IPS DF 4.7 (cell line): ENCODE results near the gene PCBP1.
"Not testable (repeated sequence)": the region's sequence is repeated elsewhere in the genome, so short reads cannot be mapped to it uniquely, and the experiment has no call there.

ENCODE experiments used
- DNase-seq: peaks from one replicate; pipeline ENCODE4 v3.0.0-alpha.2; 2013; ENCODE audit warnings: low spot score; ENCODE audit errors: extremely low read depth

PCBP1 gene

DNA sequence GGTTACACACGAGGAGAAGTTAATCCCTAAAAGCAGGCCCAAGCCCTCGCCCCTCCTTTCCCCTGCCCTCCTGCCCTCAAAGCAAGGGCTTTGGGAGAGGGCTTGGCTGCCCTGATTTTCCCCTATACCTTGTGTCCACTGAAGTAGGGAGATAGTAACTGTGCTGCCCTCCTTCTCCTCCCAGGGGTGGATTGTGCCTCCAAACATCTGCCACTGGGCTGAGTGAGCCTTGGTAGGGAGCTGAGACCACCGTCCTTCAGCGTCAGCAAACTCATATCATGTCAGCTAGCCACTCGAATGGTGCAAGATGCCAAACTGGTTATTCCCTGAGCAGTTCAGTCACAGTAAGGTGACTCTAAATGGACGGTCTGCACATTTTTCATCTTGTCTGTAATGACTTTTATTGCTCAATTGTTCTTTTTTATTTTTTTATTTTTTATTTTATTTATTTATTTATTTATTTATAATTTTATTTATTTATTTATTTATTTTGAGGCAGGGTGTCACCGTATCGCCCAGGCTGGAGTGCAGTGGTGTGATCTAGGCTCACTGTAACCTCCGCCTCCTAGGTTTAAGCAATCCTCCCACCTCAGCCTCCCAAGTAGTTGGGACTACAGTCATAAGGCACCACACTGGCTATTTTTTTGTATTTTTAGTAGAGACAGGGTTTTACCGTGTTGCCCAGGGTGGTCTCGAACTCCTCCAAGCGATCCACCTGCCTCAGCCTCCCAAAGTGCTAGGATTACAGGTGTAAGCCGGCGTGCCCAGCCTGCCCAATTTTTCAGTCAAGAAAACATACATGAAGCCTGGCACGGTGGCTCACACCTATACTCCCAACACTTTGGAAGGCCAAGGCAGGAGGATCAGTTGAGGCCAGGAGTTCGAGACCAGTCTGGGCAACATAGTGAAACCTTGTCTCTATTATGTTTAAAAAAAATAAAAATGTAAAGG is 8.7 kb downstream of the PCBP1 start:
- DNase-seq = no peak

DNA sequence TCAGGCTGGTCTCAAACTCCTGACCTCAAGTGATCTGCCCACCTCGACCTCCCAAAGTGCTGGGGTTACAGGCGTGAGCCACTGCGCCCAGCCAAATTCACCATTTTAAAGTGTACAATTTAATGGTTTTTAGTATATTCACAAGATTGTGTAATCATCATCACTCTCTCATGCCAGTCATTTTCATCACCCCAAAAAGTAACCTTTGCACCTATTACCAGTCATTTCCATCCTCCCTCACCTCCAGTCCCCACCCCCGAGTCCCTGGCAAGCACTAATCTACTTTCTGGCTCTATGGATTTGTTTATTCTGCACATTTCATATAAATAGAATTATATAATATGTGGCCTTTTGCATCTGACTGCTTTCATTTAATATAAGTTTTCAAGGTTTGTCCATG is 10.8 kb downstream of the PCBP1 start:
- DNase-seq = no peak

- no peak for DNase-seq
Observed at GRCh38 chr2:70099270-70099669, 12.0 kb downstream of the PCBP1 start.

- no peak for DNase-seq
Observed at GRCh38 chr2:70101174-70101573, 13.9 kb downstream of the PCBP1 start.

DNA sequence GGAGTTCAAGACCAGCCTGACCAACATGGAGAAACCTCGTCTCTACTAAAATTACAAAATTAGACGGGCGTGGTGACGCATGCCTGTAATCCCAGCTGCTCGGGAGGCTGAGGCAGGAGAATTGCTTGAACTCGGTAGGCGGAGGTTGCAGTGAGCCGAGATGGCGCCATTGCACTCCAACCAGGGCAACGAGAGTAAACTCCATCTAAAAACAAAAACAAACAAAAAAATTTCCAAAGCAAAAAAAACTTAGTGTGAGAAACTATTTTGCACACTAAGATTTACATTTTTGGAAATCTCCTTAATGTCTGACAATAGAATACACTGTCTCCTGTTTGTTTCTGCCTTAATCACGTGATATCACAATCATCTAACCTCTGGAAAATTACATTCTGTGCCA is 14.4 kb downstream of the PCBP1 start:
- not testable (repeated sequence) for DNase-seq

DNA sequence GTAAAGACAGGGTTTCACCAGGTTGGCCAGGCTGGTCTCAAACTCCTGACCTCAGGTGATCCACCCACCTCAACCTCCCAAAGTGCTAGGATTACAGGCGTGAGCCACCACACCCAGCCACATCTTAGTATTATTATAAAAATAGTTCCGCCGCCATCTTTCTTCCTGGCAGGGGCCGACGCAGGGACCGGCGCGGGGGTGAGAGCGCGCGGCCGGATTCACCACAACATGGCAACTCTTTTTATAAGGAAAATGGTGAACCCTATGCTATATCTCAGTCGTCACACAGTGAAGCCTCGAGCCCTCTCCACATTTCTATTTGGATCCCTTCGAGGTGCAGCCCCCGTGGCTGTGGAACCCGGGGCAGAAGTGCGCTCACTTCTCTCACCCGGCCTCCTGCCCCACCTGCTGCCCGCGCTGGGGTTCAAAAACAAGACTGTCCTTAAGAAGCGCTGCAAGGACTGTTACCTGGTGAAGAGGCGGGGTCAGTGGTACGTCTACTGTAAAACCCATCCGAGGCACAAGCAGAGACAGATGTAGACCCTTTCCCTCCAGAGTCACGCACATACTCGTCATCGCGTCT is 15.1 kb downstream of the PCBP1 start:
- not testable (repeated sequence) for DNase-seq

DNA sequence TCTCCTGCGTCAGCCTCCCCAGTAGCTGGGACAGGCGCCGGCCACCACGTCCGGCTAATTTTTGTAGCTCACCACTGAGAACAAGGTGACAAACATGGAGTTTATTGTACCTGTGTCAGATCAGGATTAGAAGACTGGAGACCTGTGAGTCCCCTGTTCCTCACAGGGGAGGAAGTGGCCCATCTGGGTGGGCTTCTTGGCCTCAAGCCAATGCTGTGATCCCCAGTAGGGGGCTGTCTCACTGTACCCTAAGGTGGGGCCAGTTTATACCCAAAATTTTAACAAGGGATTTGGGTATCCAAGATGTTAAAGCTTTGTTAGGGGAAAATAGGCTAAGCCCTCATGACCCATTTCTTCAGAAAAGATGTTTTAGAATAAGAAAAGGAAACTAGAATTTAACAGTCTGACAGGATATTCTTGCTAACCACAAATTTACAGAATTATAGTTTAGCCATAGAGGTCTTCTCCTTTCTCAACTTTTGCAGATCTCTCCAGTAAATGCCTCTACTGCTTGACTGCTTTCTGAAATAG is 16.3 kb downstream of the PCBP1 start:
- DNase-seq = no peak

DNA sequence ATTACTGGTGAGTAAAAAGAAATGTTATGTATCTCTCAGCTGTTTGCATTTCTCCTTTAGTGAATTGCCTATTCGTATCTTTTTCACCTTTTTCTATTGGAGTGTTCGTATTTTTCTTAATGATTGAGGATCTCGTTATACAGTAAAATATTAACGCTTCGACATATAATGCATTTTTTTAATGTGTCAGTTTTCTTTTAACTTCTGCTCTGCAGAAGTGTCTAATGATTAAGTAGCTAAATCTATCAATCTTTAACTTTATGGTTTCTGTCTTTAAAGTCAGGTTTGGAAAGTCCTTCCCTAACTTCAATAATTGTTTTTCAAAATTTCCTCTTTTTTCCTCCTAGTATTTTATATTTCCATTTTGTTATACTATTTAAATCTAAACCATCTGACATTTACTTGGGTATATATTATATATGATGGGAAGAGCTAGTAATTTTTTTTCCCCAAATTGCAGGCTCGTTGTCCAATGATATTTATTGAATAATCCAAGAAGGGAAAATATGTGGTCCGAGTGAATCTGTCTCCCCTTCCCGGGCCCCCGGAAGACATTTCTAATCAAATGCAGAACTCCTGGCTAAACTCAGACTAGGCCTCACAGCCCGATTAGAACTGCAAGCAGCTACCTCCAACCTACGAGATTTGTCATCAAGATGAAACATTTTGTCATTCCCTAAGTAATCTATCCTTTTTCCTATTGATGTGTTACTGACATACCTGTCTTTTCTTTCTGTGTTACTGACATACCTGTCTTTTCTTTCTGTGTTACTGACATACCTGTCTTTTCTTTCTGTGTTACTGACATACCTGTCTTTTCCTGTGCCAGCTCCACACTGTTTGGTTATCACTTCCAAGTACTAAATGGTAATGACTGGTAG is 17.2 kb downstream of the PCBP1 start:
- DNase-seq = no peak

DNA sequence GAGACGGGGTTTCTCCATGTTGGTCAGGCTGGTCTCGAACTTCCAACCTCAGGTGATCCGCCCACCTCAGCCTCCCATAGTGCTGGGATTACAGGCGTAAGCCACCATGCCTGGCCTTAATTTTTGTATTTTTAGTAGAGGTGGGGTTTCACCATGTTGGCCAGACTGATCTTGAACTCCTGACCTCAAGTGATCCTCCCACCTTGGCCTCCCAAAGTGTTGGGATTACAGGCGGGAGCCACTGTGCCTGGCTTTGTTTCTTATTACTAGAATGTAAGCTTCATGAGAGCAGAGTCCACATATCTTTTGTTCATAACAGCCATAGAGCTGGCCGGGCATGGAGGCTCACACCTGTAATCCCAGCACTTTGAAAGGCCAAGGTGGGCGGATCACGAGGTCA is 18.9 kb downstream of the PCBP1 start:
- DNase-seq = not testable (repeated sequence)

DNA sequence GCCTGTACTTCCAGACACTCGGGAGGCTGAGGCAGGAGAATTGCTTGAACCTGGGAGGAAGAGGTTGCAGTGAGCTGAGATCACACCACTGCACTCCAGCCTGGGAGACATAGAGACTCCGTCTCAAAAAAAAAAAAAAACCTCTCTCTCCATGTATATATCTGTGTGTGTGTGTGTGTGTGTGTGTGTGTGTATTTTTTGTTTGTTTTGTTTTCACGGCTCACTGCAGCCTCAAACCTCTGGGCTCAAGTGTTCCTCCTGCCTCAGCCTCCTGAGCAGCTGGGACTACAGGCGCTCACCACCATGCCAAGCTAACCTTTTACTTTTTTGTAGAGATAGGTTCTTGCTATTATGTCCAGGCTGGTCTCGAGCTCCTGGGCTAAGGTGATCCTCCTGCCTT is 23.1 kb downstream of the PCBP1 start:
- not testable (repeated sequence) for DNase-seq

DNA sequence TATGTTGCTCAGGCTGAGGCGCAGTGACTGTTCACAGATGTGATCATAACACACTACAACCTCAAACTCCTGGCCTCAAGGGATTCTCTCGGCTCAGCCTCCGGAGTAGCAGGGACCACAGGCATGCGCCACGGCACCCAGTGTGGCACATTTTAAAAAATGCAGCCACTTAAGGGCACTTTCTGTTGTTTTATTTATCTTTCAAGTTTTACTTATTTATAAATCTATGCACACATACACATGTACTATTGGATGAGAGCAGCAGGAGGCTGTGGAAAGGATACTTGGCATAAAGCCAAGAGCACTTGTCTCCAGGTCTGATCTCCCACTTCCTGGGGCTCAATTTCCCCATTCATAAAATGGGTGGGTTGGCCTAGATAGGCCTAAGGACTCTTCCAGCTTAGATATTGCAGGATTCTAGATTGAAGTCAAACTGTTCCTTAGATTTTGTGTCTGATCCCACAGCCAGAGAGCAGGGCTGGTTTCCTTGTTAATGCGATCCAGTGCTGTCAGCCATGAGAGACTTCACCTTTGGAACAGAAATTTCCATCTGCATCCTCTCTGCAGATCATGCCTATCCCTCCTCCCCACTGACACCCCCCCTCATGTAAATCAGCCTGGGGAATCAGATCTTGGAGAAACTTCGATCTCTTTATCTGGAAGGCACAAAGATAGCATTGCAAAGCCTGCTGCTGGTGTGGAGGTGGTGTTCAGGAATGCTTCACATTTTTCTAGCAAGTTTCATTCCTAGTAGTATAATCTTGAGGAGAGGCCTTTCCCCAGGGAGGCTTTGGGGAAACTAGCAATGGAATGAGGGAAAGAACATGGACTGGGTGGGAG is 24.7 kb downstream of the PCBP1 start:
- DNase-seq = no peak

DNA sequence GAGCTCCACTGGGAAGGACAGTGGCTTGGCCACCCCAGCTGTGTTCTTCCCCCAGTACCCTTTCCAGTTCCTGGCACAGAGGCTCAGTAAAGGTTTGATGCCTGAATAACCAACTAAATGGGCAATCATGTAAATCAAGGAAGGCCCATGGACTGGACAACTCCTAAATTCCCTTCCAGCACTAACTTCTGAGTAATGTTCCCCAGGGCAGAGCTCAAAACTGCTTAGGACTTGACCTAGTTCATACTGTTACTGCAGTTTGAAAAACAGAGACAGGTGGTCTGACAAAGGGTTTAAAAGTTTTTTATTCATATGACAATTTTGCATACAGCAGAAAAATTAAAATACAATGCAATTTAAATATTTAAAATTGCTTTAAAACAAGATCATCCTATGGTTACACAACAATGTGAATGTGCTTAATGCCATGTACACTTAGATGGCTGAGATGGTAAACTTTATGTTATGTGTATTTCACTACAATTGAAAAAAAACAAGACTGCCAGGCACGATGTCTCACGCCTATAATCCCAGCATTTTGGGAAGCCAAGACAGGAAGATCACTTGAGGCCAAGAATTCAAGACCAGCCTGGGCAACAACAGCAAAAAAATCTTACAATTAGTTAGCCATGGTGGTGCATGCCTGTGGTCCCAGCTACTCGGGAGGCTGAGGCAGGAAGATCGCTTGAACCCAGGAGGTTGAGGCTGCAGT is 26.2 kb downstream of the PCBP1 start:
- no peak for DNase-seq

- no peak for DNase-seq
Observed at GRCh38 chr2:70115646-70116442, 28.6 kb downstream of the PCBP1 start.

GRCh38 chr2:70116936-70117552 is 29.8 kb downstream of the PCBP1 start:
- DNase-seq = no peak

- no peak for DNase-seq
Observed at GRCh38 chr2:70118798-70119454, 31.6 kb downstream of the PCBP1 start.

- DNase-seq = no peak
Observed at GRCh38 chr2:70121627-70122372, 34.5 kb downstream of the PCBP1 start.

- no peak for DNase-seq
Observed at GRCh38 chr2:70122470-70122869, 35.2 kb downstream of the PCBP1 start.
